HG03460 (cell line): ENCODE data around the gene ITGA3.
"Not testable (repeated sequence)": the region's sequence is repeated elsewhere in the genome, so short reads cannot be mapped to it uniquely, and the experiment has no call there.

Source experiments
- ATAC-seq: cut with Tn5 transposase; IDR thresholded peaks from one replicate; pipeline ENCODE4 v1.9.1; 2021; ENCODE audit not compliant: unreplicated experiment

ITGA3 gene

DNA sequence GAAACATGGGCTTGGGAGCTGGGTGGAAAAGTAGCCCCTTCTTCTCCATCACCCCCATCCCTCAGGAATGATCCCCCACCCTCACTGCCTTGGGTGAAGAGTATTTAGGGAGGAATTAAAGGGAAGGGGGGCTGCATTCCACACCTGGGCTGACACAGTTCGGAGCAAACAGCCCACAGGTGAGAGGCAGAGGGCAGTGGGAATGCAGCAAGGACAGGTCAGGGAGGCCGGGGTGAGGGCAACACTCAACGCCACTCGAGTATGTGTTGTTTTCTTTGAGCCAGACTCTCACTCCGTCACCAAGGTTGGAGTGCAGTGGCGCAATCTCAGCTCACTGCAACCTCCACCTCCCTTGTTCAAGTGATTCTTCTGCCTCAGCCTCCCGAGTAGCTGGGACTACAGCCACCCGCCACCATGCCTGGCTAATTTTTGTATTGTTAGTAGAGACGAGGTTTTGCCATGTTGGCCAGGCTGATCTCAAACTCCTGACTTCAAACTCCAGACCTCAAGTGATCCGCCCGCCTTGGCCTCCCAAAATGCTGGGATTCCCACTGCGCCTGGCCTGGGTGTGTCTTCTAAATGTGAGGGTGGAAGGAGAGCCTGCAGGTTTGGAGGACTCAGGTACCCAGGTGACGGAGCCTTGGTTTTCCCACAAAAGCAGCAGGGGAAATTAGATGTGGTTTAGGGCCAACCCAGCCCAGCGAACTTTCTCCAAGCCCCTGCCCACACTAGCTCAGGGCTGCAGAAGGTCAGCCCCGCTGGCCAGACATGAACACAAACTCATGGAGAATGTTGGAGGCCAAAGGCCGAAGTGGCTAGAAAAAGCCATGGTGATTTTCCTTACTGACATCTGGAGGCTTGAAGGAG lies 21.2 kb upstream of the ITGA3 start:
- ATAC-seq = no peak

DNA sequence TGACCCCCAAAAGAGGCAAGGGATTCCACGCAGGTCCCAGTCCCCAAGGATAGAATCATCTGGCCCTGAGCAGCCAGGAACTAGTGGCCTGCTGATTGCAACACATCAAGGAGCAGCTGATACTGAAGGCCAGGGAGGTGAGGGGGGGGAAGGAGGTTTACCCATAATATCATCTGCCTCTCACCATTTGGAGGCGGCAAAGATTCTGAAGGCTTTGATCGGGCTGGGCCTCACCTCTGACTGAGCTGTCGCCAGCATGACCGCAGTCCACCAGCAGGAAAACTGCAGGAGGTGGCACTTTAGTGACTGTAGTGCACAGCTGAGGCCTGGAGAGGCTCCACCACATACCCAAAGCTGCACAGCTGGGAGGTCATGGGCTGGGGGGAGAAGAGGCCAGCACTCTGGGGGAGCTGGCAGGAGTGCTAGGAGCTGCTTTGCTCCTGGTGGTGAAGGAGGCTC lies 20.5 kb upstream of the ITGA3 start:
- ATAC-seq = no peak

DNA sequence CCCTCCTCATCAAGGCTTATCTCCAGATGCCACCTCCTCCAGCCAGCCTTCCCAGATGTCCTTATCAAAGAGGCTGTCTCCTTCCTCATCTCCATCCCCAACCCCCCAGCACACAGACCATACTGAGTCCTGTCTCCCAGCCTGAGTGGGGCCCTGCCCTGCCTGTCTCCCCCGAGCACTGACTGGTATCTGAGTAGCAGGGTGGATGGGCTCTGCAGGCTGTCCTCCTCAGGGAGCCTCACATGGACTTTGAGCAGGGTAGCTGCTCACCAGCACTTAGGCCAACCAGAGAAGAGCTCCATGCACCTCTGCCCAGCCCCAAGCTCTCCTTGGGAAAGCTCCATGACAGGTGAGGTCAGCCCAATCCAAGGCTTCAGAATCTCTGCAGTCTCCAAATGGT lies 20.0 kb upstream of the ITGA3 start:
- ATAC-seq = no peak

DNA sequence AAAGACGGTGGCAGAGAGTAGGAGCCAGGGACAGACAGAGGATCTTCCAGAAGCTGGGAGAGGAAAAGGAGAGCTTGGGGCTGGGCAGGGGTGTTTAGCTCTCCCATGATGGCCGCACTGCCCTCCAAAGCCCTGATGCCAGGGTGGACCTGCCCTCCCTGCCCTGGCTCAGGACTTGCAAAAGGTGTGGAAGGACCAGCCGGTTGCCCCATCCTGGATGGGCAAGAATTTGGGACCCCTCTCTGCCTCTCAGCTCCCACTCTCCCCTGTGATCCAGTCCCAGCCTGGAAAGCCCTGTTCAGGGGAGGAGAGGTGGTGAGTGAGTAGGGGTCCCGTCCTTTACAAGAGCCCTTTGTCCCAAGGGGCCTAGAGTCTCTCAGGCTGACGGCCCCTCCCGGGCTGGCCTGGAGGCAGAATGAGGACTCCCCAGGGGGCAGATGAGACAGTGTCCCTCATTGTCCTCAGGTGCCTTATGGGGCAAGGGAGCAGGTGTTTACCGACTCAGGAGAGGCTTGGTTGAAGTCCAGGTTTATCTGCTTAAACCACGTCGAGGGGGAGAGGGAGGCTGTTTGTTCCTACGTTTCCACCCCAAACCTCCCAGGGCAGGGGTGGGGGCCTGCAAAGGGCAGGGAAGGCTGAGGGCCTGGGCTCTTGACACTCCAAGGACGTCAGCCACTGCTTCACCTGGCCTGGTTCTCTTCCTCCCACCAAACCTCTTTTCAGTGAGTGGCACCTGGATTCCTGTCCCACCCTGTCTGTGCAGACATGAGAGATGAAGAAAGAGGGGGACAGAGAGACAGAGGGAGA lies 19.3 kb upstream of the ITGA3 start:
- ATAC-seq = no peak

DNA sequence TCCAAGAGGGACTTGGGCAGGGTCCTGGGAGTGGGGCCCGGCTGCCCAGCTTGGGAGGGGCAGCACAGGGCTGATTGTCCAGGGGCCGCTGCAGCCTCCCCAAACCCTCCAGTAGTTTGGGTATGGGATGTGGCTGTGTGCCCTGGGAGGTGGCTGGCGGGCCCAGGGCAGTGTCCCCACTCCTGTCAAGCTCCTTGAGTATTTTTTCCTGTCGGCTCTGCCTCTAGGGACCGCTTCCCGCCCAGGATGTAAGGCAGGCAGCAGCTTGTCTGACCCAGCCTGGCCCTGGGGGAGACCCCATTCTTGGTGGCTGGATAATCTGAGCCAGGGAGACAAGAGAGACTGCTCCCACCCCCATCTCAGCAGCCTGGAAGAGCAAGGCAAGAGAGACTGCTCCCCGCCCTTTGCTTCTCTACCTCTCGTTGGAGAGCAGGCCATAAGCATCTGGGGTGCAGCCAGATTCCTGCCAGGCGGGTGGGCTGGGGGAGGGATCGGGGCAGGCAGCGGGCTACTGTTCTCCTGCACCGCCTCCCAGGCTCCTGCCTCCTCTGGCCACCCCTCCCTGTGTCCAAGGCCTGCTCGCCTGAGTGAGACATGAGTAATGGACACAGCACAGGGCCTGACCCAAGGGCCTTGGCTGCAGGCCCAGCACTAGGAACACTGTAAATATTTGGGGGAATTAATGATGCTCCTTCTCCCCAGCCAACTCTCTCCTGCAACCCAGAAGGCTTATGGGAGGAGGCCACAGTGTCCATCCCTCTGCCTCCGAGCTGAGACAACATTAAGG lies 18.4 kb upstream of the ITGA3 start:
- no peak for ATAC-seq

DNA sequence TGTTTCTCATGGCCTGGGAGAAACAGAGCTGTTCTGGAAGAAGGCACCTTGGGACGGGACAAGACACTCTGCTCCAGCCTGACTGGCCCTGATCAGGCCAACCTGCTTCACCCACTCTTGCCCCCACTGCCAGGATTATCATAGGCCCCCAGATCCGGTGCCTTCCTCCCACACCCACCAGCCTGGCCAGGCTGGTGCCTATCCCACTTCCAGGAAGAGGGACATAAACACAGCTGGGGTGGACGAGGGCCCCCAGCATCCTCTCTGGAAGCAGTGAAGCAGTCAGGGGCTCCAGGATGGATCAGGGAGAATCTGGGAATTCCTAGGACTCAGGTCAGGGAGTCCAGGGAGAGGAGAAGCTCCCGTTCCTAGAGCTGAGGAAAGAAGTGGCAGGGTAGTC lies 16.9 kb upstream of the ITGA3 start:
- ATAC-seq = no peak

DNA sequence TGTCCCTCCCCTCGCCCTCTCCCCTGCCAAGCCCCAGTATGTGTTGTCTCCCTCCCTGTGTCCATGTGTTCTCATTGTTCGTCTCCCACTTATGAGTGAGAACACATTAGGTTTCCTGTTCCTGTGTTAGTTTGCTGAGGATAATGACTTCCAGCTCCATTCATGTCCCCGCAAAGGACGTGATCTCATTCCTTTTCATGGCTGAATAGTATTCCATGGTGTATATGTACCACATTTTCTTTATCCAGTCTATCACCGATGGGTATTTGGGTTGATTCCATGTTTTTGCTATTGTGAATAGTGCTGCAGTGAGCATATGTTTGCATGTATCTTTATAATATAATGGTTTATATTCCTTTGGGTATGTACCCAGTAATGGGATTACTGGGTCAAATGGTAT lies 15.4 kb upstream of the ITGA3 start:
- ATAC-seq = not testable (repeated sequence)

DNA sequence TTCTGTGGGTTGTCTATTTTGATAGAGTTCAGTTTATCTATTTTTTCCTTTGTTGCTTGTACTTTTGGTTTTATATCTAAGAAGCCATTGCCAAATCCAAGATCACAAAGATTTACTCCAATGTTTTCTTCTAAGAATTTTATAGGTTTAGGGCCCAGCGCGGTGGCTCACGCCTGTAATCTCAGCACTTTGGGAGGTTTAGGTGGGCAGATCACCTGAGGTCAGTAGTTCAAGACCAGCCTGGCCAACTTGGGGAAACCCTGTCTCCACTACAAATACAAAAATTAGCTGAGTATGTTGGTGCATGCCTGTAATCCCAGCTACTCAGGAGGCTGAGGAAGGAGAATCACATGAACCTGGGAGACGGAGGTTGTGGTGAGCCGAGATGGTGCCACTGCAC lies 13.7 kb upstream of the ITGA3 start:
- no peak for ATAC-seq

DNA sequence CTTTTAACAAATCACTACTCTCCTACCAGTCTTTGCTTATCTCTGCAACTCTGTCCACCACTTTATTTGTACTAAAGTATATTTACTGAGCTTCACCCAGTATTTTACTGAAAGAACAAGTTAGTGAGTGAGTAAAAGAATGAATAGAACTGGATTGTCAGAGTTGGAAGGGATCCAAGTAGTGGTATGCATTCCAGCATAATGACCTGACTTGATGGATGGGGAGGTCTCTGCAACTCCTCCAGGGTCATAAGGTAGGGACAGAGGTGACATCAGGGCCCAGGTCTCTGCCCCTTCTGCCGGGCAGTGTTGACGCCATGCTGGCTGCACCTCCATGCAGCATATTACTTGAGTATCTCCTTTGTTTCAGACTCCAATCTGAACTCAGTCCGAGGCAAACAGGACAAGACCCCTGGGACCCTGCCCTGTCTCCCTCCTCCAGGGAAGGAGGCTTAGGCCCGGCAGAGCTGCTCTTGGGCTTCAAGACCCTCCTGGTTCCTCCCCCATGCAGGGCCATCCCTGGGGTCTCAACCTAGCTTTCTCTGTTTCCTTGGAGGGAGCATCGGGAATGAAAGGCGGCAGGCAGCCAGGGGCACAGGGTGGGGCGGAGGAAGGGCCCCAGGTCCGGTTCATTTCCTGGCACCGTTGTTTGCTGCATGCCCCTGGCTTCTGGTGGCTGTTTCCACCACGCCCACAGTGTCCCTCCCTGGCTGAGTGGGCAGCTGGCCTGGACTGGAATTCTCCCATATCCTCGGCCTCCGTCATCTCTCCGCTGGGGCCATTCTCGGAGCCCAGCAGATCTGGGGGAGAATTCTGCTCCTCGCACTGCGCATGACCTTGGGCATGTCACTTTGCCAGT lies 12.4 kb upstream of the ITGA3 start:
- ATAC-seq = no peak

DNA sequence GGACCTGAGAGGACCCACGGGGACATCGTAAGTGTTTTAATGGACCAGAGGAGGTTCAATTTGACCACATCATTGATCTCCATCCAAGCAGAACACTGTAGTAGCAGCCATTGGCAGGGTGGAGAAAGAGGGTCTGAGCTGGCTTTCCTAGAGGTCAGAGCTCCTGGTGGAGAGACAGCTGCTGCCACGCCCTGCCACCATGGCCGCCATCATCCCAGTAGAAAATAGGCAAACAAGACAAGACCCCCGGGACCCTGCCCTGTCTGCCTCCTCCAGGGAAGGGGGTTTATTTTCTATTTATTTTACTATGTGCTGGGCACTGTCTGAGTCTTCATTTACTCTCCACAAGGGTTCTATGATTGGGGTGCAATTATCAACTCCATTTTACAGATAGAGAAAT lies 11.4 kb upstream of the ITGA3 start:
- no peak for ATAC-seq

DNA sequence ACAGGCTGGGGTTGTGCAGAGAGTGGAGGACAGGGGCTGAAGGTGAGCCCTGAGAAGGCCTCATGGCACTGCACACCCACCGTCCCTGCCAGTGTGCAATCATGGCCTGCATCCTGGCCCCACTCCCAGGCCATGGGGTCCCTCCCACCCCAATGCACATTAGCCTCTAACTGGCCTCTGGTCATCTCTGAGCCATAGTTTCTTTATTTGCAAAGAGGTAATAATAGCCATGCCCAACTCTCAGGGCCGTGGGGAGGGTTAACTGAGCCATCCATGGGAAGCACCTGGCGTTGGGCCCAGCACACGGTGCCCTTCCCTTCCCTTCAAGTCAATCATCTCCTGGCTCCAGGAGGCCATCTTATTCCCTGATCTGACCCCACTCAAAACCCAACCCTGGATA lies 10.8 kb upstream of the ITGA3 start:
- ATAC-seq = no peak

DNA sequence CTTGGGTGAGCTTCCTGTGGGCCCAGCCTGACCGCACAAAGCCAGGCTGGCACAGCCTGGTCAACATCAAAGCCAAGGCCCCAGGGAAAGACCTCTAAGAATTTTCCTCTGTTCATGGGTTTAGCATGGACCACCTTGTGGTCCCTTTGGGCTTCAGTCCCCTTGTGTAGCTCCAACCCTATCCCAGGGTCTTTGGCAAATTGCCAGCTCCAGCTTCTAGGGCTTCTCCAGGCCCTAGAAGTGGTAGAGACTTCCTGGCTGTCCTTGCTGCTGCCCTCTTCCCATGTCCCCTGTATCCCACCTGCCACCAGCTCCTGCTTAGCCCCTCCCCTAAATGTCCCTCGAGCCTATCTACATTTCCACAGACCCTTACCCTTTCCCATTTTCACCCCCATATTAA lies 9.7 kb upstream of the ITGA3 start:
- no peak for ATAC-seq

DNA sequence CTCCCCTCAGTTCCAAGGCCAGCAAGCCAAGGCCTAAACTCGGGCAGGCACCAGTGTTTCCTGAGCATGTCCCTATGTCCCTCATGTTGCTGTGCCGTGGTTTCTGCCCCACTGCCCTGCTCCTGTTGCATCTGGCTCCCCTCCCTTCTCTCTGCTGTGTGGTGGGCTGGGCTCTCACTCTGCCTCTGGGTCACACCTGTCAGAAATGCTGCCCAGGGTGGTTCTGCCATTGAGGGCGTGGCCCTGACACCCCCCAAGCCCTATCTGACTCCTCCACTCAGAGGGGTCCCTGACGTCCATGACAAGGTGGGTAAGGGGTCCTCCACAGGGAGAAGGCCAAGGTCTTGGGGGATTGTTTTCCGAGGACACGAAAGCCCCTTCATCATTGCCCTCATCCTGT lies 9.2 kb upstream of the ITGA3 start:
- ATAC-seq = no peak

DNA sequence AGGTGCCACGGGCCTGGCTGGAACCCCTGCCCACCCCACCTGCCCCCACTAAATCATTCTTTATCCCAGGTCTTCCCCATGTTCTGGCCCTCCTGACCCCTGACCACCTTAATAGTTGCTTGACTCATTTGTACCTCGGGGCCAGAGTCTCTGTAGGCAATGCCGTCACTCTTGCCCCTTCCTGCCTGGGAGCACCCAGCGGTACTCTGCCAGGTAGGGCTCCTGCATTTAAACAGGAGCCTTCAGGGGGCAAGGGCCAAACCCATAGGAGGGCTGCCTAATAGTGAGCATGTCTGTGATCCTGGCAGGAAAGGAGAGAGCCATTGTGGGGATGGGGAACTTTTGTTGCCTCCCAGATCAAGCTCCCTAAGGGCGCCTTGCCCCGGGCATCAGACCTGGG lies 8.8 kb upstream of the ITGA3 start:
- ATAC-seq = no peak

DNA sequence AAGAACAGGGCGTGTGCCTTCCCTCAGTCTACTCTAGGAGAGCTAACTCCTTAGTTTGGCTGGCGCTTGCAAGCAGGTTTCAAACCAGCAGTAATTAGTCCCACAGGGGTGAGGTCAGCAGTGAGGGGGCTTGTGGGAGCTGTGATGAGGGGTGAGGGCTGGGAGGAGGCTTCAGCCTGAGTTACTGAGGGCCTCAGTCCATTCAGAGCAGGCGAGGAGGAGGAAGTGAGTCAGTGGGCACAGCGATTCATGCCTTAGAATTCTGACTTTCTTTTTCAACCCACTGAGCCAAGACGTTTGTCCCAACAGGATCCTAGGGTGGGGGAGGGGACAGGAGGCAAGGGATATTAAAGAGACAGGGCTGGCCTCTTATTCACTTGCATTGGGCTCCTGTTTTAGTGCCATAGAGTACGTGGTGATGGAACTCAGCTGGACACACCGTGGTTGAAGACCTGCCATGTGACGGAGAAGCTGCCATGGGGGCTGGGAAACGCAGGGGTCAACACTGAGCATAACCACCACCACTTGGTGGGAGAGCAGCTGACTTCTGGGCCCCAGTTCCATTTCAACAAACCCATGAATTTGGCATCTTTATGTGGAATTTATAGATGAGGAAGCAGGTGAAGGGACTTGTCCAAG lies 8.3 kb upstream of the ITGA3 start:
- ATAC-seq = no peak

DNA sequence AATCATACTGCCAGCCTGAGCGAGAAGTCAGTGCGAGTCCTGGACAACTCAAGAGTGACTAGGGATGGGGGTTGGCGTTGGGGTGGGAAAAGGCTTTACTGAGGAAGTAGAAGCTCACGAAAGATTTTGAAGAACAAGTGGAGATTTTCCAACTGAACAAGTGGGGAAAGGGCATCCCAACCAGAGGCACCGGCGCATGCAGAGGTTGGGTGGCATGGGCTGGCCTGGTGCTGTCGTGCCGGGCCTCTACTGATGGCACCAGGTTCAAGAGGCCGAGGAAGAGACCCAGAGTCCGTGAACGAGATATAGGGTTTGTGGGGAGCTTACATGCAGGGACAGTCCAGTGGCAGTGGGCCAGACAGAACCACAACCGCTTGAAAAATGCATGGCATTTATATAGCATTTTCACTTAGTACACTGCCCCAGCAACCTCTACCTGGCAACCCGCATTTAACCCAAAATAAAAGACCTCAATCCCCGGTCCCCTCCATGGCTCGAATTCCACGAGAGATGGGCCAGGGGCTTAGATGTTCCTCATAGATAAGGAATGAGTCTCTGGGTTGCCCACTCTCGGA lies 7.7 kb upstream of the ITGA3 start:
- ATAC-seq = no peak

DNA sequence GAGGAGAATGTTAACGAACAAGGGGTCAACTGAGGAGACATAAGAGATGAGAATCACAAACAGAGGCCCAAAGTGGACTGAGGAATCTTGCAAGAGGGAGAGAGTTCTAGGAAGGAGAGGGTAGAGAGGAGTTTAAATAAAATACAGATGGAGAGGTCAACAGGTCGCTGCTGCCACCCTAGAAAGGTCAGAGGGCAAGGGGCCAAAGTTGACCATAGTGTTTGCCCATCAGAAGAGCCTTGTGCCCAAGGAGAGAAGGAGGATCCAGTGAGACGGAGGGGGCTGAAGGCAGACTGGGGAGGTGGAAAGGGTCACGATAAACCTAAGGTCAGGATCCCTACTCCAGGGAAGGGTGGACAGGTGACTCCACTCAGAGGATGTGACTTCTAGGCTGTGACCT lies 6.9 kb upstream of the ITGA3 start:
- ATAC-seq = no peak

DNA sequence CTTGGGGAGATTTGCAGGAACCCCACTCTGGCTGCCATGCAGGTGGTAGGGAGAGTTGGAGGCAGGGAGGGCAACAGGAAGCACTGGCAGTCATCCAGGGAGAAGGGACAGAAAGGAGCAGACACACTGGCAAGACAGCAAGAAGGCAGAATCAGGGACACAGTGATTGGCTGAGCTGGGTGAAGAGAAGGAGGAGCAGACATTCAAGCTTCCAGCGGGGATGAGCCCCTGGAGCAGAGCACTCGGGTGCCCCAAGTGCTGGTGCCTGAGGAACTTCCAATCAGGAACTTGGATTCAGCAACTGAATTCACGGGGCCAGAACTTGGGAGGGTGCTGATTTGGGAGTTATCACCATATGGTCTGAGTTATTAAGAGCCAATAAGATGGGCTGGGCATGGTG lies 6.3 kb upstream of the ITGA3 start:
- ATAC-seq = no peak

DNA sequence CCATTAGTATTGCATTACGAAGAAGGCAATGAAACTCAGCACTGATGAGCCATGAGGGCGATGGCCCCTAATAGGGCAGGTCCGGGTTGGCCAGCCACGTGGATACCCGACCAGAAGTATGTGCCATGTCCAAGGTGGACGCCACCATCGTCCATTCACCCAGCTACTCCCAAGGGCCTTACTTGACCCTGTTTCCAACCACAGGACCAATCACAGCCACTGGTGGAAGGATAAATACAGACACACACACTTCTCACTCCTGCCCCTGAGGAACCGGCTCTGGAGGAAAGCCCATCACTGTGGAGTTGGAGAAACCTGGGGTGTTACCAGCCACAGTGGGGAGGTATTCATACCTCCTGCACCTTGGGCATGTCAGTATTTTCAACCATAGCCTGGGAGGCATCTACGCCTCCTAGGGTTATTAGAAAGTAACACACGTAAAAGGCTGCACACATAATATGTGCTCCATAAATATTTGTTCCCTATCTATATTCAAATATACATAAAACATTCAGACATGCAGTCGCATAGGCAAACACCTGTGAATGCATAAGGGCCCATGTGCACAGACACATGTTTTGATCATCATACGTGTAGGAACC lies 5.4 kb upstream of the ITGA3 start:
- ATAC-seq = no peak
